DMS79 (cell line): ENCODE results near the gene EHBP1.
"Not testable (repeated sequence)": the region's sequence is repeated elsewhere in the genome, so short reads cannot be mapped to it uniquely, and the experiment has no call there.

ENCODE experiments used
- DNase-seq: peaks from one replicate; lab custom pipeline; 2025; lab: John Stamatoyannopoulos, UW

The EHBP1 gene

GRCh38 chr2:63073994-63074393 is 368.5 kb downstream of the EHBP1 start:
- no peak for DNase-seq

DNA sequence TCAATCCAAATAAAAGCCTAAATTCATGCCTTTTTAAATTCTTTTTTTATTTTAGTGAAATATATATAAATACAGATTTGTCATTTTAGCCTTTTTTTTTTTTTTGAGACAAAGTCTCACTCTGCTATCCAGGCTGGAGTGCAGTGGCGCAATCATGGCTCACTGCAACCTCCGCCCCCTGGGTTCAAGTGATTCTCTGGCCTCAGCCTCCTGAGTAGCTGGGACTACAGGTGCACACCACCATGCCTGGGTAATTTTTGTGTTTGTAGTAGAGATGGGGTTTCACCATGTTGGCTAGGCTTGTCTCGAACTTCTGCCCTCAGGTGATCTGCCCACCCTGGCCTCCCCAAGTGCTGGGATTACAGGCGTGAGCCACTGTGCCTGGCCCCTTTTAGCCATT is 368.9 kb downstream of the EHBP1 start:
- DNase-seq = not testable (repeated sequence)

GRCh38 chr2:63078852-63079606 is 373.5 kb downstream of the EHBP1 start:
- DNase-seq = no peak

- no peak for DNase-seq
These were observed 375.9 kb downstream of the EHBP1 start for GRCh38 chr2:63081404-63081803.

- no peak for DNase-seq
These were observed 381.2 kb downstream of the EHBP1 start for GRCh38 chr2:63086687-63087086.

- DNase-seq = no peak
These were observed 386.9 kb downstream of the EHBP1 start for GRCh38 chr2:63092401-63092800.

DNA sequence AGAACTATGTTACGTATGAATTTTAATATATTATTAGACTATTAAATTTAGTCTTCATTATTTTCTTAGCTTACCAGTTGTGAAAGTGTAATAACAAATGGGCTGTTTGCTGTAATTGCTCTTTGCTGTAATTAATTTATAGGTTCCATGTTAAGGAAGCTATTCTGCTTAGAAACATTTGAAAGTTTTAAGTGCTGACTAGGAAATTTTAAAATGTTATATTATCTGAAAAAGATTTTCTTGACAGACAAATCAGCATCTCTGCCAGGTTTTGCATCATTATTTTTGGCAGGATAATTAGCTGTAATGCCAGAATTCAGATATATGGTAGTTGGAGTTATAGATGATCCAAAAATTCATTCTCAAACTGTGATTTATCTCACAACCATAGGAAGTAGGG is 387.3 kb downstream of the EHBP1 start:
- DNase-seq = no peak

GRCh38 chr2:63093502-63093901 is 388.0 kb downstream of the EHBP1 start:
- no peak for DNase-seq
